IMR-90 (cell line): Measurements from ENCODE around the gene SSX2IP. TPM values are rescaled to one million over a fixed set of nuclear protein-coding genes. Genes with fewer than 3 reads are reported as not detected.

Source experiments
- ATAC-seq: fragments of 200-7000 bp; cut with Tn5 transposase; 2 replicates; pipeline ENCODE4 v1.9.1; 2020; ENCODE audit warnings: low read depth, mild to moderate bottlenecking, moderate library complexity
- BruUV-seq: library from RNA; stranded (reverse); fragments of 400-500 nt; replicated peaks from 2 replicates; lab custom pipeline; 2021; lab: Mats Ljungman, UMichigan
- CTCF ChIA-PET: fragments of 300-600 bp; formaldehyde crosslinking; extraction: SDS; loops from one replicate; lab custom pipeline; 2021; ENCODE audit warnings: antibody characterized with exemption; lab: Yijun Ruan, JAX
- POLR2A ChIA-PET: fragments of 300-600 bp; sonication (Branson Sonifier 250); formaldehyde crosslinking; loops from one replicate; lab custom pipeline; 2022; ENCODE audit warnings: antibody characterized with exemption; ENCODE audit not compliant: unreplicated experiment; lab: Charles Lee
- DNase-seq: peaks from one replicate; pipeline ENCODE4 v3.0.0; 2013
- H2AFZ ChIP-seq: replicated peaks from 2 replicates; pipeline ENCODE3; 2013; ENCODE audit warnings: low read length, mild to moderate bottlenecking; ENCODE audit not compliant: poor library complexity
- H2AK5ac ChIP-seq: 2 replicates; pipeline ENCODE4 v1.6.1; 2013; ENCODE audit warnings: low read depth, low read length, inconsistent platforms
- H2AK9ac ChIP-seq: replicated peaks from 2 replicates; pipeline ENCODE3; 2013; ENCODE audit warnings: mild to moderate bottlenecking, low read depth, low read length, moderate library complexity; ENCODE audit not compliant: poor library complexity
- H2BK120ac ChIP-seq: 2 replicates; pipeline ENCODE4 v1.6.1; 2013; ENCODE audit warnings: low read depth, low read length, inconsistent platforms
- H2BK15ac ChIP-seq: 3 replicates; pipeline ENCODE4 v1.6.1; 2013; ENCODE audit warnings: low read depth, low read length, inconsistent platforms
- H2BK20ac ChIP-seq: 2 replicates; pipeline ENCODE4 v1.6.1; 2013; ENCODE audit warnings: low read depth, mild to moderate bottlenecking, inconsistent platforms, low read length, moderate library complexity
- H2BK5ac ChIP-seq: 2 replicates; pipeline ENCODE4 v1.6.1; 2013; ENCODE audit warnings: mild to moderate bottlenecking, low read depth, low read length, inconsistent platforms; ENCODE audit not compliant: poor library complexity, severe bottlenecking
- H3K14ac ChIP-seq: replicated peaks from 2 replicates; pipeline ENCODE4 v1.6.1; 2013; ENCODE audit warnings: low read depth, low read length, inconsistent platforms
- H3K18ac ChIP-seq: 2 replicates; pipeline ENCODE4 v1.6.1; 2013; ENCODE audit warnings: low read depth, low read length, control low read depth
- H3K23ac ChIP-seq: 2 replicates; pipeline ENCODE4 v1.6.1; 2013; ENCODE audit warnings: low read depth, low read length, inconsistent platforms
- H3K27ac ChIP-seq: 2 replicates; pipeline ENCODE4 v1.5.1; 2013; ENCODE audit warnings: mild to moderate bottlenecking, control low read depth, low read length; ENCODE audit not compliant: insufficient read depth
- H3K27me3 ChIP-seq: 2 replicates; pipeline ENCODE4 v1.6.1; 2013; ENCODE audit warnings: low read length; ENCODE audit not compliant: control insufficient read depth, insufficient read depth
- H3K36me3 ChIP-seq: 2 replicates; pipeline ENCODE4 v1.6.1; 2013; ENCODE audit warnings: low read length, mixed read lengths; ENCODE audit not compliant: control insufficient read depth, insufficient read depth
- H3K4ac ChIP-seq: 2 replicates; pipeline ENCODE4 v1.6.1; 2013; ENCODE audit warnings: low read depth, low read length, inconsistent platforms
- H3K4me1 ChIP-seq: 2 replicates; pipeline ENCODE4 v1.6.1; 2013; ENCODE audit warnings: low read length, mixed read lengths; ENCODE audit not compliant: control insufficient read depth, insufficient read depth
- H3K4me2 ChIP-seq: 2 replicates; pipeline ENCODE4 v1.6.1; 2013; ENCODE audit warnings: low read depth, mild to moderate bottlenecking, control low read depth, low read length, moderate library complexity
- H3K4me3 ChIP-seq: 2 replicates; pipeline ENCODE4 v1.5.1; 2013; ENCODE audit warnings: low read depth, mild to moderate bottlenecking, control low read depth, low read length, moderate library complexity; ENCODE audit not compliant: insufficient read depth
- H3K56ac ChIP-seq: 2 replicates; pipeline ENCODE4 v1.6.1; 2013; ENCODE audit warnings: low read length, inconsistent platforms; ENCODE audit not compliant: insufficient read depth; ENCODE audit errors: extremely low read depth
- H3K79me1 ChIP-seq, 2 experiments: 2 replicates each; pipeline ENCODE4 v1.6.1; 2013; ENCODE audit warnings: low read length in 2 of 2, inconsistent platforms in 1 of 2, low read depth in 1 of 2
- H3K9ac ChIP-seq: 2 replicates; pipeline ENCODE4 v1.6.1; 2013; ENCODE audit warnings: low read depth, low read length, control low read depth
- H3K9me1 ChIP-seq: 2 replicates; pipeline ENCODE4 v1.6.1; 2013; ENCODE audit warnings: low read length, inconsistent platforms; ENCODE audit not compliant: insufficient read depth
- H3K9me3 ChIP-seq: 2 replicates; pipeline ENCODE4 v1.6.1; 2013; ENCODE audit warnings: low read length; ENCODE audit not compliant: control insufficient read depth, insufficient read depth
- H4K20me1 ChIP-seq: 2 replicates; pipeline ENCODE4 v1.6.1; 2013; ENCODE audit warnings: low read length, inconsistent platforms; ENCODE audit not compliant: insufficient read depth
- H4K5ac ChIP-seq: 2 replicates; pipeline ENCODE4 v1.6.1; 2013; ENCODE audit warnings: mild to moderate bottlenecking, low read depth, low read length, control low read depth
- H4K8ac ChIP-seq, 2 experiments: 2 replicates each; pipeline ENCODE4 v1.6.1; 2013; ENCODE audit warnings: low read depth in 2 of 2, low read length in 2 of 2, control low read depth in 1 of 2, inconsistent platforms in 1 of 2
- H4K91ac ChIP-seq: 2 replicates; pipeline ENCODE4 v1.6.1; 2013; ENCODE audit warnings: low read depth, low read length, inconsistent platforms; ENCODE audit not compliant: insufficient read depth
- CEBPB ChIP-seq: IDR thresholded peaks from 2 replicates; pipeline ENCODE4 v1.6.1; 2012; ENCODE audit warnings: low read depth, low read length, improper control_type of control experiment
- MAFK ChIP-seq: IDR thresholded peaks from 2 replicates; pipeline ENCODE4 v1.6.1; 2012; ENCODE audit warnings: low read depth, low read length, improper control_type of control experiment
- MXI1 ChIP-seq: IDR thresholded peaks from 2 replicates; pipeline ENCODE4 v1.6.1; 2012; ENCODE audit warnings: low read depth, mild to moderate bottlenecking, low read length, moderate library complexity, borderline replicate concordance
- NFE2L2 ChIP-seq: fragments of 150-350 bp; IDR thresholded peaks from 2 replicates; pipeline ENCODE4 v1.6.1; 2016; ENCODE audit warnings: low read depth, mild to moderate bottlenecking, low read length
- POLR2A ChIP-seq: IDR thresholded peaks from 2 replicates; pipeline ENCODE4 v1.6.1; 2012; ENCODE audit warnings: mild to moderate bottlenecking, low read depth, low read length
- WGBS, 2 experiments: methylation state at CpG; one replicate each; pipeline versions ENCODE4 v1.1.5 to v1.1.7; 2013; ENCODE audit warnings: missing lambda C conversion rate in 2 of 2; ENCODE audit not compliant: insufficient read length in 1 of 2; ENCODE audit errors: extremely low coverage in 2 of 2; 5-methylcytosine and 5-hydroxymethylcytosine counted together
- dilution Hi-C: fragments of 300-500 bp; cut with HindIII; formaldehyde crosslinking; loops from one replicate; pipeline ENCODE4 v1.14.3; 2018; ENCODE audit warnings: low sequenced_read_pairs; ENCODE audit not compliant: unreplicated experiment
- in situ Hi-C: fragments of 300-500 bp; cut with MboI; formaldehyde crosslinking; loops from 3 replicates; pipeline ENCODE4 v1.14.3; 2019; ENCODE audit warnings: low sequenced_read_pairs, inconsistent platforms, mixed read lengths
- intact Hi-C: fragments of 100-400 bp; cut with micrococcal nuclease; formaldehyde crosslinking; loops from 2 replicates; pipeline ENCODE4 v1.10.0; 2022
- polyA plus RNA-seq, 3 experiments: library from polyadenylated mRNA; depleted of rRNA; stranded (reverse); fragments of >200 nt; gene quantifications; 2 replicates each; pipeline ENCODE4 v1.2.3, GENCODE V29; 2012; ENCODE audit warnings: low replicate concordance in 1 of 3
- total RNA-seq: library from RNA; depleted of rRNA; stranded (reverse); fragments of >200 nt; gene quantifications from 2 replicates; pipeline ENCODE4 v1.2.3, GENCODE V29; 2012
- TF ChIP-seq, protein P1 (sequence below): fragments of 150-350 bp; IDR thresholded peaks from 2 replicates; pipeline ENCODE4 v1.6.1; 2017; ENCODE audit warnings: mild to moderate bottlenecking, antibody characterized with exemption, low read length, low read depth

The SSX2IP gene
- total and polyA plus RNA-seq, 2 of the 4 experiments (the other 2 are of a cell fraction), result 7.7 to 13.4 TPM

- dilution Hi-C loops, result no loop called here
These were observed 45.8 kb downstream of the SSX2IP start for GRCh38 chr1:84644472-84644871.

More at GRCh38 chr1:84644472-84644871, 45.8 kb downstream of the SSX2IP start:
- H2AK5ac ChIP-seq, result no peak overlapping the region
- H2BK20ac ChIP-seq, result no peak overlapping the region
- H3K79me1 ChIP-seq, result no peaks in the 10 kb centered on the region
- intact Hi-C loops, result no loop called here
- H3K14ac ChIP-seq, result no peak overlapping the region
- no peak overlapping the region for H3K4me2 ChIP-seq
- no peaks in the 10 kb centered on the region for H3K9me1 ChIP-seq
- no CpG with 5 or more reads among the region's 2 CpGs for WGBS, 2 experiments
- no peak overlapping the region for H2AK9ac ChIP-seq
- H3K56ac ChIP-seq, result no peak overlapping the region
- H3K4me1 ChIP-seq, result no peaks in the 10 kb centered on the region
- H4K20me1 ChIP-seq, result no peaks in the 10 kb centered on the region
- H3K4ac ChIP-seq, result no peak overlapping the region
- H2BK120ac ChIP-seq, result no peak overlapping the region
- no peak overlapping the region for H3K23ac ChIP-seq
- H3K9ac ChIP-seq, result no peak overlapping the region
- no peak overlapping the region for H2AFZ ChIP-seq
- H3K27me3 ChIP-seq, result no peaks in the 10 kb centered on the region
- BruUV-seq, result no TSS peak
- no peak overlapping the region for H4K8ac ChIP-seq
- ChIA-PET POLR2A (no interaction called here), CTCF (no interaction called here)
- no peak overlapping the region for H2BK5ac ChIP-seq
- in situ Hi-C loops, result no loop called here
- no peak overlapping the region for H4K5ac ChIP-seq
- DNase-seq, result no peak
- no peak overlapping the region for H3K4me3 ChIP-seq
- H4K91ac ChIP-seq, result no peak overlapping the region
- H2BK15ac ChIP-seq, result no peak overlapping the region
- ATAC-seq, result no peak
- TF ChIP-seq POLR2A (no peak), NFE2L2 (no peak), MAFK (no peak), CEBPB (no peak), MXI1 (no peak)
- TF ChIP-seq, protein P1, sequence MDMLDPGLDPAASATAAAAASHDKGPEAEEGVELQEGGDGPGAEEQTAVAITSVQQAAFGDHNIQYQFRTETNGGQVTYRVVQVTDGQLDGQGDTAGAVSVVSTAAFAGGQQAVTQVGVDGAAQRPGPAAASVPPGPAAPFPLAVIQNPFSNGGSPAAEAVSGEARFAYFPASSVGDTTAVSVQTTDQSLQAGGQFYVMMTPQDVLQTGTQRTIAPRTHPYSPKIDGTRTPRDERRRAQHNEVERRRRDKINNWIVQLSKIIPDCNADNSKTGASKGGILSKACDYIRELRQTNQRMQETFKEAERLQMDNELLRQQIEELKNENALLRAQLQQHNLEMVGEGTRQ, result no peak
- peaks cover 5% of the 10 kb centered on the region for H3K36me3 ChIP-seq
- H3K9me3 ChIP-seq, result no peaks in the 10 kb centered on the region
- H3K18ac ChIP-seq, result no peak overlapping the region
- H3K27ac ChIP-seq, result no peak overlapping the region
